Astrocyte (in vitro differentiated cells and primary cell): ENCODE measurements around the gene PLS3.

ENCODE experiments used
- CTCF ChIP-seq: IDR thresholded peaks from 2 replicates; pipeline ENCODE4 v1.5.1; 2011; ENCODE audit warnings: low read depth, mild to moderate bottlenecking, inconsistent platforms, low read length, moderate library complexity; ENCODE audit not compliant: insufficient read depth
- EZH2 ChIP-seq: IDR thresholded peaks from 2 replicates; pipeline ENCODE4 v1.6.1; 2012; ENCODE audit warnings: mild to moderate bottlenecking, low read length, inconsistent platforms; ENCODE audit not compliant: insufficient read depth

DNA sequence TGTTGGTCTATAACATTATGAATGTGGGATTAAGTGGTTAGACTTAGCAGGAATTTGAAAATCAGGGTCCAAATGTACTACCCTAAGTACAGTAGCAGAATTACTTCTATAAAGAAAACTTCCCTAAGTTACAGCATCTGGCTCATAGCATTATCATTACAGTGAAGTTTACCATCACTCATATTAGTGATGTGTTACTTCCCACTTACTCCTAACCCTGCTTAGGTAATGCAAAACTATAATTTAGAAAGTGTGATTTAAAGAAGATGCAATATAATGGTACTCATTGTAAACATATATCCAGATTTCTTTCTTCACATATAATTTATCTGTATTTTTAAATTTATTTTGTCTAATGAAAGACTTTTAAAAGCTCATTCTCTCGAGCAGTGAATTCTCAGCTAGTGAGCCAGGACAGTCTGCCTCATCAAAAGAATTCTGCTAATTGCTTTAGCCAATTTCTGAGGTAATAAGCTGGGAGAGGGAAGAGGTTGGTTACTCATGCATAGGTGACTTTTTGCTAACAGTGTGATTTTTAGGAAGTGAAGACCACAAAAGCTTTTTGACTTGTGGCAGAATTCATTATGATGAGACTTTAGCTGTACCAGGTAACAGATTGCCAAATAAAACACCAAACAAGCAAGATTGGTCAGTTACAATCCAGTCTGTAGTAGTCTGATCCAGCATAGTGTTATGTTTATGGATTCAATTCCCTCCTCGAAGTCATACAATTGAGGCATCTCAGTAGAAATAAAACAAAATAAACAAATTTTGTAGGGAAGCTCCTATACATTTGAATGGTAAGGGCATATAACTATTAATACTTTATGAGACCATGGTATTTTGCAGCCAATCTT, 21.0 kb downstream of the PLS3 start:
- TF ChIP-seq EZH2 = no peak
- TF ChIP-seq CTCF = no peak
